Right atrium auricular region (tissue), 2 donors: ENCODE results near the gene OSM. TPM values are rescaled to one million over a fixed set of nuclear protein-coding genes. Genes with fewer than 3 reads are reported as not detected.

ENCODE experiments used
- DNase-seq: peaks from one replicate; pipeline ENCODE4 v3.0.0-alpha.2; 2019; ENCODE audit warnings: low spot score
- H3K27ac ChIP-seq, 2 donors: fragments of 200-600 bp; sonication (generic); 1 replicate in 1 of 2; 2 replicates in 1 of 2; pipeline ENCODE4 v1.5.1; 2016 to 2019
- H3K27me3 ChIP-seq, 2 donors: fragments of 200-600 bp; sonication (generic); one replicate each; pipeline versions ENCODE4 v1.5.1 to v1.6.0; 2017 to 2019
- H3K36me3 ChIP-seq: fragments of 200-600 bp; sonication (generic); one replicate; pipeline ENCODE4 v1.5.1; 2016
- H3K4me1 ChIP-seq, 2 donors: fragments of 200-600 bp; sonication (generic); one replicate each; pipeline versions ENCODE4 v1.5.1 to v1.6.0; 2017 to 2019
- H3K4me3 ChIP-seq, 2 donors: fragments of 200-600 bp; sonication (generic); 1 replicate in 1 of 2; 2 replicates in 1 of 2; pipeline ENCODE4 v1.5.1; 2017 to 2019; ENCODE audit warnings: mild to moderate bottlenecking in 1 of 2, moderate library complexity in 1 of 2
- H3K9me3 ChIP-seq, 2 donors: fragments of 200-600 bp; sonication (generic); one replicate each; pipeline ENCODE4 v1.5.1; 2019
- total RNA-seq, 2 donors: library from RNA; depleted of rRNA; stranded (reverse); fragments of >200 nt; gene quantifications; one replicate each; pipeline ENCODE4 v1.1.0, GENCODE V29; 2016
- TF ChIP-seq, protein P1 (sequence below), 2 donors: fragments of 200-600 bp; sonication (generic); IDR thresholded peaks; one replicate each; pipeline ENCODE4 v1.5.1; 2019; ENCODE audit warnings: antibody characterized with exemption in 2 of 2

The OSM gene
- total RNA-seq, 2 donors from 2014 or later, result 0.63 to 1.6 TPM

DNA sequence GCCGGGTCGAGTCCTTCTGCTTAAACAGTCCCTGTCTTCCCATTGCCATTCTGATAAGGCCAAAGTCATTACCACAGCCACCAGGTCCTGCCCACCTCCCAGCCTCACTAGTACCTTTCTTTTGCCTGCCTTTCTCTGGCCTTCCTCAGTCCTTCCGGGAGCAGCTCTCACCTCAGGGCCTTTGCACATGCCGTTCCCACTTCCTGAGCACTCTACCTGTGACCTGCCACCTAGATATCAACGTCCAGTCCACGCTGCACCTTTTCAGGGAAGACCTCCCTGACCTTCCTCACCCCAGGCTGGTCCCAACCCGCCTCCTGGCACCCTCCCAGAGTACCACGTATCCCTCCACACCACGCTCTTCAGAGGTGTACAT lies 7.8 kb upstream of the OSM start:
- no peaks in the 10 kb centered on the region for H3K27me3 ChIP-seq
- TF ChIP-seq, protein P1, sequence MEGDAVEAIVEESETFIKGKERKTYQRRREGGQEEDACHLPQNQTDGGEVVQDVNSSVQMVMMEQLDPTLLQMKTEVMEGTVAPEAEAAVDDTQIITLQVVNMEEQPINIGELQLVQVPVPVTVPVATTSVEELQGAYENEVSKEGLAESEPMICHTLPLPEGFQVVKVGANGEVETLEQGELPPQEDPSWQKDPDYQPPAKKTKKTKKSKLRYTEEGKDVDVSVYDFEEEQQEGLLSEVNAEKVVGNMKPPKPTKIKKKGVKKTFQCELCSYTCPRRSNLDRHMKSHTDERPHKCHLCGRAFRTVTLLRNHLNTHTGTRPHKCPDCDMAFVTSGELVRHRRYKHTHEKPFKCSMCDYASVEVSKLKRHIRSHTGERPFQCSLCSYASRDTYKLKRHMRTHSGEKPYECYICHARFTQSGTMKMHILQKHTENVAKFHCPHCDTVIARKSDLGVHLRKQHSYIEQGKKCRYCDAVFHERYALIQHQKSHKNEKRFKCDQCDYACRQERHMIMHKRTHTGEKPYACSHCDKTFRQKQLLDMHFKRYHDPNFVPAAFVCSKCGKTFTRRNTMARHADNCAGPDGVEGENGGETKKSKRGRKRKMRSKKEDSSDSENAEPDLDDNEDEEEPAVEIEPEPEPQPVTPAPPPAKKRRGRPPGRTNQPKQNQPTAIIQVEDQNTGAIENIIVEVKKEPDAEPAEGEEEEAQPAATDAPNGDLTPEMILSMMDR (IDR thresholded peaks at IDR 0.05), result no peak
- no peaks in the 10 kb centered on the region for H3K9me3 ChIP-seq
- no peaks in the 10 kb centered on the region for H3K36me3 ChIP-seq
- DNase-seq, result no peak
- H3K4me3 ChIP-seq, result no peak overlapping the region
- no peak overlapping the region for H3K27ac ChIP-seq
- H3K4me1 ChIP-seq, result peaks cover 0 to 14% of the 10 kb centered on the region in 2 donors

DNA sequence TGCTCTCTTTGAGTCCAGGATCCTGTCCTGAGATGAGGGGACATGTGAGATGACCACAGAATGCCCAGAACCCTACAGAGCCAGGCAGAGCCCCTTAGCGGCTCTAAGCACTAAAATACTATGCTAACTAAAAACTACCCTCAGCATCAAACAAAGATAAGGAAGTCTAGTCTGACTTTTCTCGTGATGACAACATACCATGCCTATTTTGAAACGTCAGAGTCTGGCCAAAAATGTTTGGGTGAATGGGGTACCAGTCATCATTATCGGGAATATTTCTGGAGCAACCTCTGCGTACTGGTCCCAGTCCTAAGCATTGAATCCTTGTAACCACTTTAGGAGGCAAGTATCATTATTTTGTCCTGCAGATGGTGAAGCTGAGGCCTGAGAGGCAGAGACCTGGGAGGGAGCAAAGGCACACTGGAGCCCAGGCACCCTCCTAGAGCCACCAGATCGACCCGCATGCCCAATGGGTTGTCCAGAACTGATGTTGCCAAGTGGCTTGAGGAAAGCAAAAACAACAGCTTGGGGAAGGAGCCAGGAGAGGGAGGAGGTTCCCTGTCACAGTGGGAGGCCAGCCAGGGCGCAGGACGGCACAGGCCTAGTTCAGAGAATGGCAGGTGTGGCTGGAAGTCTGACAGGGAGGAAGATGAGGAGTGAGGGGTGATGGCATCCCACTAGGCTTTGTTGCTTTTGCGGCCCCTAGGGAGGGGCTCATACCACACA lies 7.2 kb upstream of the OSM start:
- H3K27ac ChIP-seq, result no peak overlapping the region
- H3K9me3 ChIP-seq, result no peaks in the 10 kb centered on the region
- H3K4me1 ChIP-seq, result peaks cover 0 to 14% of the 10 kb centered on the region in 2 donors
- DNase-seq, result no peak
- H3K4me3 ChIP-seq, result no peak overlapping the region
- H3K27me3 ChIP-seq, result no peaks in the 10 kb centered on the region
- H3K36me3 ChIP-seq, result no peaks in the 10 kb centered on the region
- TF ChIP-seq, protein P1 (IDR thresholded peaks at IDR 0.05), result no peak

DNA sequence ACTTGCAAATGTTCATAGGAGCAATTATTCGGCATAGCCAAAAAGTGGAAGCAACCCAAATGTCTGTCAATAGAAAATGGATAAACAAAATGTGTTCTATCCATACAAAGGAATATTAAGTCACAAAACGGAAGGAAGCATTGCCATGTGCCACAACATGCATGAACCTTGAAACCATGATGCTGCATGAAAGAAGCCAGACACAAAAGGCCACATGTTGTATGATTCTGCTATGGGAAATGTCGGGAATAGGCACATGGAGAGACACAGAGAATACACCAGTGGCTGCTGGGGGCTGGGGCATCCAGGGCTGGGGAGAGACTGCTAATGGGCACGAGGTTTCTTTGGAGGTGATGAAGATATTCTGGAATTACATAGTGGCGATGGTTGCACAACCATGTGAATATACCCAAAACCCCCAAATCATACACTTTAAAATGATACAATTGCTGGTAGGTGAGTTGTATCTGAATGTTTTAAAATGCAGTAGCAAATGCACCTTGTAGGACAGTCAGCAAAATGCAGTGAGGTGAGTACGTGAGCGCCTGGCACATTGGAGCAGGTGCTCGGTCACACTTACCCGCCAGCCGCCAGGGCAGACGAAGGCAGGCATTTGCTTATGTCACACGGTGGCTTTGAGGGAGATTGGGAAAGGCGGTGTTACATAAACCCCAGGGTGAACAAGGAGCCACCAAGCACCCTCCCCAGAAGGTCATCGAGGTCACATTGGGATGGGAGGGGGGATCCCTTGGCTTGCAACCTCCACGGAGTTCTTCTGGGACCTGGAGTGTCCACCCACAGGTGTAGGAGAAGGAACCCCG lies 6.3 kb upstream of the OSM start:
- Histone ChIP-seq H3K27ac (no peak overlapping the region), H3K27me3 (no peaks in the 10 kb centered on the region), H3K9me3 (no peaks in the 10 kb centered on the region), H3K36me3 (no peaks in the 10 kb centered on the region), H3K4me3 (no peak overlapping the region), H3K4me1 (peaks cover 0 to 11% of the 10 kb centered on the region in 2 donors)
- TF ChIP-seq, protein P1 (IDR thresholded peaks at IDR 0.05), result no peak
- DNase-seq, result no peak

DNA sequence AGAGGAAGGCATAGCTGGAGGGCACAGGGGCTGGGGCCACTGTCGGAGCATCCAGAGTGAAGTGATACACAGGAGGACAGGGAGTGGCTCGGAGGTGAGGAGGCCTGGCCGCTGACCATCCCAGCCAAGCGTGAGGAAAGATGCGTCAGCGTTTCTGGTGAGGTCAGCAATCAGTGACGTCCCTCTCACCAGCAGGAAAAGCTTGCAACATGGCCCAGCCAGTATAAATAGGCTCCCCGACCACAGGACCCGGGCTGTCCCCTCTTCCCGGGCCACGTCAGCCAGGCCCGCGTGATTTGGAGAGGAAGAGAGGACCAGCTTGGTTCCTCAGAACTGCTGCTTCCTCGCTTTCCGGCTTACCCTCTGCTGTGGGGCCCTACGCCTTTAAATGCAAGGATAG lies 4.2 kb upstream of the OSM start:
- Histone ChIP-seq H3K36me3 (no peaks in the 10 kb centered on the region), H3K4me1 (no peaks in the 10 kb centered on the region), H3K9me3 (no peaks in the 10 kb centered on the region), H3K4me3 (no peak overlapping the region), H3K27me3 (no peaks in the 10 kb centered on the region), H3K27ac (peak overlapping the region in 1 of 2 donors; percentile 16)
- peak; percentile 80 for DNase-seq
- TF ChIP-seq, protein P1 (IDR thresholded peaks at IDR 0.05), result no peak

DNA sequence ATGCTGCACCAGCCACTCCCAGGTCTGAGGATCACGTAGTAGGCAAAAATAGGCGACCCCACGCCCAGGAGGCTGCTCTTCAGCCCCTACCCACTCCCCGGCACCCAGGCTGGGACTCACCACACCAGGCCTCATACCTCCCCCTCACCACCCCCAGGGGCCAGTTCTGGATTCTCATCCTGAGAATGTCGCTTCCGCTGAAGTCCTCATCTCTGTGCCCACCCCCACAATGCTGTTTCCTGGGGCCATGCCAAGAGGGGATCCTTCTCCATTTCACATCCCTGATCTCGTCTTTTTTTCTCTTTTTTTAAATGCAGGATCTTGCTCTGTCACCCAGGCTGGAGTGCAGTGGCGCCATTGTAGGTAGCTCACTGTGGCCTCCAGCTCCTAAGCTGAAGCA lies 1.7 kb upstream of the OSM start:
- no peaks in the 10 kb centered on the region for H3K9me3 ChIP-seq
- H3K27ac ChIP-seq, result no peak overlapping the region
- no peaks in the 10 kb centered on the region for H3K36me3 ChIP-seq
- no peaks in the 10 kb centered on the region for H3K4me1 ChIP-seq
- no peak for DNase-seq
- no peaks in the 10 kb centered on the region for H3K27me3 ChIP-seq
- no peak overlapping the region for H3K4me3 ChIP-seq
- TF ChIP-seq, protein P1 (IDR thresholded peaks at IDR 0.05), result no peak
